Measurements from ENCODE around the gene MYRF.

MYRF gene

DNA sequence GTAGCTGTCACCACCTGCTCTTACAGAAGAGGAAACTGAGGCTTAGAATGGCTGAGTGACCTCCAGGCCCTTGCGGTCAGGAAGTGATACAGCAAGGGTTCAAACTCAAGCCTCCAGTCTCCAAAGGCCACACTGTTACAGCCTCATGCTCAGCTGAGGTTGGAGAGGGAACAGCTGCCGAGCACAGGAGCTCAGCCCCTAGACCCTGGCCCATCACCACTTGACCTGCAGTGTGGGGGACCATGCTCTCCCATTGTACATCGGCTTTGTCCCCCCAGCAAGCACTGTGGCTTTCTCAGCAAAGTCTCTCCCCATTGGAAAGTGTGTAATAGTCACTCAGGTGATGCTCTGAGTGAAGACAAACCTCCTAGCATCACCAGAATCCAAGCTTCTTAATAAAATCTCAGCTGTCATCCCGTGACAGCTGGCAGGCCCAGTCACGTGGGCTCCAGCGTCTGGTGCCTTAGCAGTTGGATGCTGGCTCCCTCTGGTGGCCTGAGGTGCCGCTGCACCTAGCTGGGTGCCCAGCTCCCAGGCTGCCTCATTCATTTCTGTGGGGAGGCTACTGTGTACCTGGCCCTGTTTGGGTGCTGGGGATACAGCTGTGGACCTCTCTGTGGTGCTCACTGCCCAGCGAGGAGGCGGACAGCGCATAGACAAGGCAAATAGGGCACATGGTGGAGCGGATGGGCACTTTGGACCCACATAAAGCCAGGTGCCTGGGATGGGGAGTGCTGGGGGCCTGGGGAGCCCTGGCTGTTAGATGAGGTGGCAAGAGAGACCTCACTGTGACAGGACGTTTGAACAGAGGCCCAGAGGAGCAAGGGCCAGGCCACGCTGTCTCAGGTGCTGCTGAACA, 19.1 kb upstream of the MYRF start:
- DNase-seq (ENCODE audit: extremely low read depth, low read depth), result peak; percentile 41
- no peak; the same call in none of the 2 replicates for TF ChIP-seq CTCF (IDR thresholded peaks at IDR 0.05; ENCODE audit: low read depth, low read length)

- no peak for TF ChIP-seq CTCF (IDR thresholded peaks at IDR 0.05; ENCODE audit: low read depth, low read length)
- no peak for DNase-seq (ENCODE audit: extremely low read depth, low read depth)
These were observed 17.7 kb upstream of the MYRF start for GRCh38 chr11:61734767-61735166.

GRCh38 chr11:61735391-61735790, 17.0 kb upstream of the MYRF start:
- no peak for TF ChIP-seq CTCF (IDR thresholded peaks at IDR 0.05; ENCODE audit: low read depth, low read length)

GRCh38 chr11:61736310-61736709, 16.1 kb upstream of the MYRF start:
- no peak for DNase-seq (ENCODE audit: extremely low read depth, low read depth)
- TF ChIP-seq CTCF (IDR thresholded peaks at IDR 0.05; ENCODE audit: low read depth, low read length), result no peak

More at GRCh38 chr11:61735391-61735790, 17.0 kb upstream of the MYRF start:
- DNase-seq (ENCODE audit: extremely low read depth, low read depth), result no peak

- DNase-seq (ENCODE audit: extremely low read depth, low read depth), result no peak
- no peak for TF ChIP-seq CTCF (IDR thresholded peaks at IDR 0.05; ENCODE audit: low read depth, low read length)
These were observed 15.3 kb upstream of the MYRF start for GRCh38 chr11:61737131-61737530.

- DNase-seq (ENCODE audit: extremely low read depth, low read depth), result no peak
- no peak for TF ChIP-seq CTCF (IDR thresholded peaks at IDR 0.05; ENCODE audit: low read depth, low read length)
These were observed 14.6 kb upstream of the MYRF start for GRCh38 chr11:61737636-61738386.

GRCh38 chr11:61738776-61739175, 13.7 kb upstream of the MYRF start:
- no peak for TF ChIP-seq CTCF (IDR thresholded peaks at IDR 0.05; ENCODE audit: low read depth, low read length)
- DNase-seq (ENCODE audit: extremely low read depth, low read depth), result no peak

Measured in AG09319 (cell line).